HepG2 (cell line): ENCODE data around the gene STOM. TPM values are rescaled to one million over a fixed set of nuclear protein-coding genes. Genes with fewer than 3 reads are reported as not detected.

ENCODE experiments used
- ARNT ChIP-seq: fragments of 450-650 bp; IDR thresholded peaks from 2 replicates; pipeline ENCODE4 v1.6.1; 2017
- MIXL1 ChIP-seq: IDR thresholded peaks from 2 replicates; pipeline ENCODE4 v1.6.1; 2016
- MTA1 ChIP-seq: sonication (generic); formaldehyde crosslinking; IDR thresholded peaks from 2 replicates; pipeline ENCODE4 v1.4.0; 2020; ENCODE audit warnings: missing genetic modification reagents, mild to moderate bottlenecking, borderline replicate concordance
- MYC ChIP-seq: sonication (generic); formaldehyde crosslinking; IDR thresholded peaks from 2 replicates; pipeline ENCODE4 v1.9.0; 2021; ENCODE audit warnings: missing genetic modification reagents, borderline replicate concordance
- RAD51 ChIP-seq: fragments of 450-650 bp; IDR thresholded peaks from 2 replicates; pipeline ENCODE4 v1.6.1; 2016; ENCODE audit warnings: borderline replicate concordance
- RBFOX2 ChIP-seq: fragments of 200-400 bp; formaldehyde crosslinking; IDR thresholded peaks from 2 replicates; pipeline ENCODE4 v1.6.1; 2017; ENCODE audit warnings: low read depth, mild to moderate bottlenecking, low read length
- RFX5 ChIP-seq: IDR thresholded peaks from 2 replicates; pipeline ENCODE4 v1.6.1; 2011; ENCODE audit warnings: low read depth, low read length, improper control_type of control experiment
- SETDB1 ChIP-seq: sonication (generic); formaldehyde crosslinking; IDR thresholded peaks from 2 replicates; pipeline ENCODE4 v1.5.1; 2020; ENCODE audit warnings: missing genetic modification reagents, mild to moderate bottlenecking, borderline replicate concordance
- U2AF2 ChIP-seq: fragments of 200-400 bp; formaldehyde crosslinking; IDR thresholded peaks from 2 replicates; pipeline ENCODE4 v1.6.1; 2017; ENCODE audit warnings: low read depth, mild to moderate bottlenecking, low read length
- ZBTB38 ChIP-seq: sonication (generic); formaldehyde crosslinking; IDR thresholded peaks from 2 replicates; pipeline ENCODE4 v1.5.1; 2020; ENCODE audit warnings: mild to moderate bottlenecking, missing genetic modification reagents
- ZFAT ChIP-seq: sonication (generic); formaldehyde crosslinking; conservative IDR thresholded peaks from 2 replicates; pipeline ENCODE4 v1.8.1; 2023; ENCODE audit warnings: missing genetic modification reagents, inconsistent platforms
- ZFYVE20 ChIP-seq: sonication (generic); formaldehyde crosslinking; IDR thresholded peaks from 2 replicates; pipeline ENCODE4 v1.8.0; 2023; ENCODE audit warnings: low read depth, mild to moderate bottlenecking, moderate library complexity, missing genetic modification reagents, borderline replicate concordance
- ZKSCAN8 ChIP-seq: IDR thresholded peaks from 2 replicates; pipeline ENCODE4 v1.6.1; 2016; ENCODE audit warnings: borderline replicate concordance, missing genetic modification reagents, missing compliant biosample characterization
- ZMYM4 ChIP-seq: sonication (generic); formaldehyde crosslinking; IDR thresholded peaks from 2 replicates; pipeline ENCODE4 v1.8.1; 2023; ENCODE audit warnings: mild to moderate bottlenecking, missing genetic modification reagents
- ZNF329 ChIP-seq: sonication (generic); formaldehyde crosslinking; IDR thresholded peaks from 2 replicates; pipeline ENCODE4 v1.9.0; 2021; ENCODE audit warnings: low read depth, mild to moderate bottlenecking, missing genetic modification reagents
- ZNF772 ChIP-seq: sonication (generic); formaldehyde crosslinking; IDR thresholded peaks from 2 replicates; pipeline ENCODE4 v1.5.0; 2020; ENCODE audit warnings: mild to moderate bottlenecking, missing genetic modification reagents
- ZNF883 ChIP-seq: sonication (generic); formaldehyde crosslinking; IDR thresholded peaks from 2 replicates; pipeline ENCODE4 v1.5.1; 2020; ENCODE audit warnings: mild to moderate bottlenecking, missing genetic modification reagents; ENCODE audit errors: not compliant biosample characterization
- polyA plus RNA-seq, 8 experiments: library from polyadenylated mRNA; depleted of rRNA in 3 of 8; stranded (reverse) in 7 of 8; unstranded in 1 of 8; fragments of >200 nt; fragmentation: Illumina TruSeq in 4 of 8; extraction: Trizol in 4 of 8; gene quantifications; 2 replicates each; pipeline versions ENCODE4 v1.2.1 to v1.2.3, GENCODE V29; 2011 to 2016; ENCODE audit warnings: low read depth in 4 of 8, missing spikeins in 1 of 8, mixed read lengths in 1 of 8; ENCODE audit not compliant: insufficient read depth in 1 of 8
- total RNA-seq, 5 experiments: library from RNA; depleted of rRNA; stranded (reverse); fragments of >200 nt; fragmentation: Illumina TruSeq; extraction: Trizol; gene quantifications; 2 replicates each; pipeline ENCODE4 v1.2.3, GENCODE V29; 2016; ENCODE audit warnings: low read depth in 1 of 5
- TF ChIP-seq, protein P1 (sequence below): sonication (generic); formaldehyde crosslinking; IDR thresholded peaks from 2 replicates; pipeline ENCODE4 v1.4.0; 2020; ENCODE audit warnings: mild to moderate bottlenecking, missing genetic modification reagents
- TF ChIP-seq, protein P2 (sequence below): sonication (generic); formaldehyde crosslinking; IDR thresholded peaks from 2 replicates; pipeline ENCODE4 v1.8.1; 2022; ENCODE audit warnings: mild to moderate bottlenecking, missing genetic modification reagents
- TF ChIP-seq, protein P3 (sequence below): sonication (generic); formaldehyde crosslinking; IDR thresholded peaks from 2 replicates; pipeline ENCODE4 v1.5.0; 2020; ENCODE audit warnings: missing genetic modification reagents
- TF ChIP-seq, protein P4 (sequence below): sonication (generic); formaldehyde crosslinking; IDR thresholded peaks from 2 replicates; pipeline ENCODE4 v1.4.0; 2020; ENCODE audit warnings: missing genetic modification reagents; ENCODE audit errors: not compliant biosample characterization
- TF ChIP-seq, protein P5 (sequence below): sonication (generic); formaldehyde crosslinking; IDR thresholded peaks from 2 replicates; pipeline ENCODE4 v1.5.1; 2020; ENCODE audit warnings: missing genetic modification reagents, mild to moderate bottlenecking, borderline replicate concordance
- TF ChIP-seq, protein P6 (sequence below): sonication (generic); formaldehyde crosslinking; conservative IDR thresholded peaks from 2 replicates; pipeline ENCODE4 v1.8.0; 2022; ENCODE audit warnings: mild to moderate bottlenecking, moderate library complexity, missing genetic modification reagents
- TF ChIP-seq, protein P7 (sequence below): sonication (generic); formaldehyde crosslinking; IDR thresholded peaks from 2 replicates; pipeline ENCODE4 v1.8.1; 2023; ENCODE audit warnings: mild to moderate bottlenecking, moderate library complexity, missing genetic modification reagents

STOM gene
- total and polyA plus RNA-seq, 2 of the 13 experiments (the other 11 are each of a cell fraction or from before 2014, with no cell fraction given), result 43.6 to 165 TPM

DNA sequence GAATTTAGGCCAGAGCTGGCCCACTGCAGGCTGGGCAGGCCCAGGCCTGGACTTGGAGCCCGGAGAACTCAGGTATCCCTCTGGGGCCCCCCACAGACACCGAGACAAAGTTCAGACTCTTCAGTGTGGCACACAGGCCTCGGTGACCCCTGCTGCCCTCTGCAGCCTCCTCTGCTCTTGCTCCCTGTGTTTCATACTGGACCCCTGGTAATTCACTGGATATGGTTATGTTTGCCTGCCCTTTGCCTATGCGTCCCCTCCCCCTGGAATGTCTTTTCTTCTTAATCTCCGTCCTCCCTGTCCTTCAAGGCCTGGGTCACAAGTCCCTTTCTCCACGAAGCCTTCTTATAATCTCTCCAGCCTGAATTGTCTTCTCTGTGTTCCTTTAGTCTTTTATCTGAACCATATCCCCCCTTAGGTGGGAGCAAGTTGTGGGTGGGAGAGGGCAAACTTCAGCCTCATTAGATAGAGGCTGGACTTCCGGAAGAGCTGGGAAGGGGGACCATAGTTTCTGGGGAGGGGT lies 72.0 kb downstream of the STOM start (continued):
- TF ChIP-seq RAD51 (no peak), ZNF883 (CRISPR knock-in tag) (no peak), ZFAT (no peak), MYC (CRISPR knock-in tag) (no peak), U2AF2 (no peak), MTA1 (peak; percentile 39; the same call in 1 of the 2 replicates), ZNF329 (no peak), SETDB1 (CRISPR knock-in tag) (no peak), ZKSCAN8 (CRISPR knock-in tag) (no peak), ZNF772 (0 out of 2 replicates have a peak, but pooled peaks have one; percentile 49), ZBTB38 (no peak), ARNT (no peak), MIXL1 (CRISPR knock-in tag) (no peak), RBFOX2 (peak; percentile 45; the same call in 1 of the 2 replicates), ZMYM4 (CRISPR knock-in tag) (peak; percentile 17; the same call in 1 of the 2 replicates), RFX5 (no peak), ZFYVE20 (CRISPR knock-in tag) (no peak)
- TF ChIP-seq, protein P1, sequence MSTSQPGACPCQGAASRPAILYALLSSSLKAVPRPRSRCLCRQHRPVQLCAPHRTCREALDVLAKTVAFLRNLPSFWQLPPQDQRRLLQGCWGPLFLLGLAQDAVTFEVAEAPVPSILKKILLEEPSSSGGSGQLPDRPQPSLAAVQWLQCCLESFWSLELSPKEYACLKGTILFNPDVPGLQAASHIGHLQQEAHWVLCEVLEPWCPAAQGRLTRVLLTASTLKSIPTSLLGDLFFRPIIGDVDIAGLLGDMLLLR (CRISPR knock-in tag), result no peak
- TF ChIP-seq, protein P2, sequence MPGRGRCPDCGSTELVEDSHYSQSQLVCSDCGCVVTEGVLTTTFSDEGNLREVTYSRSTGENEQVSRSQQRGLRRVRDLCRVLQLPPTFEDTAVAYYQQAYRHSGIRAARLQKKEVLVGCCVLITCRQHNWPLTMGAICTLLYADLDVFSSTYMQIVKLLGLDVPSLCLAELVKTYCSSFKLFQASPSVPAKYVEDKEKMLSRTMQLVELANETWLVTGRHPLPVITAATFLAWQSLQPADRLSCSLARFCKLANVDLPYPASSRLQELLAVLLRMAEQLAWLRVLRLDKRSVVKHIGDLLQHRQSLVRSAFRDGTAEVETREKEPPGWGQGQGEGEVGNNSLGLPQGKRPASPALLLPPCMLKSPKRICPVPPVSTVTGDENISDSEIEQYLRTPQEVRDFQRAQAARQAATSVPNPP (CRISPR knock-in tag), result no peak
- TF ChIP-seq, protein P3, sequence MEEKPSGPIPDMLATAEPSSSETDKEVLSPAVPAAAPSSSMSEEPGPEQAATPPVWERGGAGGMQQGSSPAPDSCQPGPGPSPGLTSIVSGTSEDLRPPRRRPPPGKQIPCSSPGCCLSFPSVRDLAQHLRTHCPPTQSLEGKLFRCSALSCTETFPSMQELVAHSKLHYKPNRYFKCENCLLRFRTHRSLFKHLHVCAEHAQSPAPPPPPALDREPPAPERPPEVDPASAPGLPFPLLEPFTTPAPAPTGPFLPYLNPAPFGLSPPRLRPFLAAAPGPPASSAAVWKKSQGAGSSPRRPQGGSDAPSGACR (CRISPR knock-in tag), result no peak
- TF ChIP-seq, protein P4, sequence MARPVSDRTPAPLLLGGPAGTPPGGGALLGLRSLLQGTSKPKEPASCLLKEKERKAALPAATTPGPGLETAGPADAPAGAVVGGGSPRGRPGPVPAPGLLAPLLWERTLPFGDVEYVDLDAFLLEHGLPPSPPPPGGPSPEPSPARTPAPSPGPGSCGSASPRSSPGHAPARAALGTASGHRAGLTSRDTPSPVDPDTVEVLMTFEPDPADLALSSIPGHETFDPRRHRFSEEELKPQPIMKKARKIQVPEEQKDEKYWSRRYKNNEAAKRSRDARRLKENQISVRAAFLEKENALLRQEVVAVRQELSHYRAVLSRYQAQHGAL (CRISPR knock-in tag), result no peak
- TF ChIP-seq, protein P5, sequence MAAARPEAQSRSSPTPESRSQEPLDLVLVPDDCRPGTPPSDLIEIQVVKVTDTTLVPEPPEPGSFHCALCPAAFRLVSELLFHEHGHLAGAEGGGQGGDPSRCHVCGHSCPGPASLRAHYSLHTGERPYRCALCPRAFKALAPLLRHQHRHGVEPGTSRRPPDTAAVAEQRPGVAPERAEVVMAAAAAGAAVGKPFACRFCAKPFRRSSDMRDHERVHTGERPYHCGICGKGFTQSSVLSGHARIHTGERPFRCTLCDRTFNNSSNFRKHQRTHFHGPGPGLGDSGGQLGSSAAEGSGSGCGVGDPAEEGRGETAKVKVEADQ (CRISPR knock-in tag), result no peak
- TF ChIP-seq, protein P6, sequence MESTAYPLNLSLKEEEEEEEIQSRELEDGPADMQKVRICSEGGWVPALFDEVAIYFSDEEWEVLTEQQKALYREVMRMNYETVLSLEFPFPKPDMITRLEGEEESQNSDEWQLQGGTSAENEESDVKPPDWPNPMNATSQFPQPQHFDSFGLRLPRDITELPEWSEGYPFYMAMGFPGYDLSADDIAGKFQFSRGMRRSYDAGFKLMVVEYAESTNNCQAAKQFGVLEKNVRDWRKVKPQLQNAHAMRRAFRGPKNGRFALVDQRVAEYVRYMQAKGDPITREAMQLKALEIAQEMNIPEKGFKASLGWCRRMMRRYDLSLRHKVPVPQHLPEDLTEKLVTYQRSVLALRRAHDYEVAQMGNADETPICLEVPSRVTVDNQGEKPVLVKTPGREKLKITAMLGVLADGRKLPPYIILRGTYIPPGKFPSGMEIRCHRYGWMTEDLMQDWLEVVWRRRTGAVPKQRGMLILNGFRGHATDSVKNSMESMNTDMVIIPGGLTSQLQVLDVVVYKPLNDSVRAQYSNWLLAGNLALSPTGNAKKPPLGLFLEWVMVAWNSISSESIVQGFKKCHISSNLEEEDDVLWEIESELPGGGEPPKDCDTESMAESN (CRISPR knock-in tag), result 0 out of 2 replicates have a peak, but pooled peaks have one; percentile 42
- TF ChIP-seq, protein P7, sequence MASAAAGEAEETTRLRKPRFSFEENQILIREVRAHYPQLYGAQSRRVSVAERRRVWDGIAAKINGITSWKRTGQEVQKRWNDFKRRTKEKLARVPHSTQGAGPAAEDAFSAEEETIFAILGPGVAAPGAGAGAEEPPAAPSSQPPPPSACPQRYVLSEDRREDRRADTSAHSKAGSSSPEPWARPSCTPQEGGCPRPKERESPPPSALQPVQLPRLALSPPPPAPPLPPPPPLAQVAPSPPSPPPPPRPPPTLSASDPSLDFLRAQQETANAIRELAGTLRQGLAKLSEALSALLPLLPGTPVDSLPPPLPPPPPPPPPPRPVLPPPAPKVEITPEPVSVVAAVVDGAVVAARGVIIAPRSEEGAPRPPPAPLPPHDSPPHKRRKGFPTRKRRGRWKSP, result no peak
